ENCODE measurements around the gene STK32C.

- no peak for TF ChIP-seq TSHZ2 (CRISPR knock-in tag; IDR thresholded peaks at IDR 0.05)
- no peak for TF ChIP-seq ZFP3 (CRISPR knock-in tag; IDR thresholded peaks at IDR 0.05)
- no peak for TF ChIP-seq TOX (CRISPR knock-in tag; IDR thresholded peaks at IDR 0.05; ENCODE audit: borderline replicate concordance)
- TF ChIP-seq, protein P1, sequence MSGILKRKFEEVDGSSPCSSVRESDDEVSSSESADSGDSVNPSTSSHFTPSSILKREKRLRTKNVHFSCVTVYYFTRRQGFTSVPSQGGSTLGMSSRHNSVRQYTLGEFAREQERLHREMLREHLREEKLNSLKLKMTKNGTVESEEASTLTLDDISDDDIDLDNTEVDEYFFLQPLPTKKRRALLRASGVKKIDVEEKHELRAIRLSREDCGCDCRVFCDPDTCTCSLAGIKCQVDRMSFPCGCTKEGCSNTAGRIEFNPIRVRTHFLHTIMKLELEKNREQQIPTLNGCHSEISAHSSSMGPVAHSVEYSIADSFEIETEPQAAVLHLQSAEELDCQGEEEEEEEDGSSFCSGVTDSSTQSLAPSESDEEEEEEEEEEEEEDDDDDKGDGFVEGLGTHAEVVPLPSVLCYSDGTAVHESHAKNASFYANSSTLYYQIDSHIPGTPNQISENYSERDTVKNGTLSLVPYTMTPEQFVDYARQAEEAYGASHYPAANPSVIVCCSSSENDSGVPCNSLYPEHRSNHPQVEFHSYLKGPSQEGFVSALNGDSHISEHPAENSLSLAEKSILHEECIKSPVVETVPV (CRISPR knock-in tag; IDR thresholded peaks at IDR 0.05), result no peak
- TF ChIP-seq ZFP30 (CRISPR knock-in tag; IDR thresholded peaks at IDR 0.05), result no peak
These were observed 137.0 kb downstream of the STK32C start for GRCh38 chr10:132170561-132171361.

Measured in SK-N-SH treated with all-trans-retinoic acid at 6 μM for 48 hours (cell line).